Loucy (cell line): ENCODE data around the gene AAK1.
A peak's percentile ranks its signal among the peaks of the same experiment; 100 is the strongest.

ENCODE experiments used
- H2AFZ ChIP-seq: fragments of 200-600 bp; sonication (generic); 2 replicates; pipeline ENCODE4 v1.6.0; 2016; ENCODE audit warnings: antibody characterized with exemption, mild to moderate bottlenecking, low read length, moderate library complexity
- H3F3A ChIP-seq: fragments of 200-600 bp; 2 replicates; pipeline ENCODE4 v1.6.0; 2016; ENCODE audit warnings: antibody characterized with exemption, low read depth, mild to moderate bottlenecking
- H3K27me3 ChIP-seq: fragments of 200-600 bp; sonication (generic); 2 replicates; pipeline ENCODE4 v1.6.1; 2014; ENCODE audit warnings: low read length, mild to moderate bottlenecking; ENCODE audit not compliant: insufficient read depth, poor library complexity, severe bottlenecking
- H3K36me3 ChIP-seq: fragments of 200-600 bp; sonication (generic); 2 replicates; pipeline ENCODE4 v1.6.1; 2016; ENCODE audit warnings: low read length; ENCODE audit not compliant: insufficient read depth
- H3K4me1 ChIP-seq: fragments of 200-600 bp; sonication (generic); 2 replicates; pipeline ENCODE4 v1.5.1; 2014; ENCODE audit warnings: low read length, mild to moderate bottlenecking; ENCODE audit not compliant: insufficient read depth, poor library complexity, severe bottlenecking
- H3K4me2 ChIP-seq: fragments of 200-600 bp; sonication (generic); 2 replicates; pipeline ENCODE4 v1.6.0; 2014; ENCODE audit warnings: antibody characterized with exemption, low read length, low read depth, mild to moderate bottlenecking; ENCODE audit not compliant: poor library complexity, severe bottlenecking
- H3K4me3 ChIP-seq: fragments of 200-600 bp; sonication (generic); 2 replicates; pipeline ENCODE4 v1.5.1; 2014; ENCODE audit warnings: low read length, mild to moderate bottlenecking, mixed read lengths; ENCODE audit not compliant: poor library complexity, severe bottlenecking
- H3K79me2 ChIP-seq: fragments of 200-600 bp; sonication (generic); 2 replicates; pipeline ENCODE4 v1.6.1; 2014; ENCODE audit warnings: low read length; ENCODE audit not compliant: insufficient read depth
- H3K9ac ChIP-seq: fragments of 200-600 bp; sonication (generic); 2 replicates; pipeline ENCODE4 v1.6.0; 2014; ENCODE audit warnings: mild to moderate bottlenecking, low read depth, low read length, moderate library complexity; ENCODE audit not compliant: poor library complexity, severe bottlenecking
- H3K9me2 ChIP-seq: fragments of 200-600 bp; sonication (generic); replicated peaks from 2 replicates; pipeline ENCODE4 v1.6.1; 2016; ENCODE audit warnings: low read depth, low read length, mixed read lengths
- H3K9me3 ChIP-seq: fragments of 200-600 bp; sonication (generic); 2 replicates; pipeline ENCODE4 v1.6.1; 2014; ENCODE audit warnings: mild to moderate bottlenecking, antibody characterized with exemption, low read length, low read depth; ENCODE audit not compliant: insufficient read depth
- H4K20me1 ChIP-seq: fragments of 200-600 bp; sonication (generic); 2 replicates; pipeline ENCODE4 v1.6.0; 2014; ENCODE audit warnings: antibody characterized with exemption, low read length, mild to moderate bottlenecking; ENCODE audit not compliant: insufficient read depth, poor library complexity, severe bottlenecking
- EZH2phosphoT487 ChIP-seq: fragments of 200-600 bp; IDR thresholded peaks from 2 replicates; pipeline ENCODE4 v1.6.1; 2018; ENCODE audit warnings: antibody characterized with exemption, mild to moderate bottlenecking, moderate library complexity, borderline replicate concordance
- TF ChIP-seq, protein P1 (sequence below): fragments of 200-600 bp; sonication (generic); conservative IDR thresholded peaks from 2 replicates; pipeline ENCODE4 v1.5.1; 2014; ENCODE audit warnings: mild to moderate bottlenecking, antibody characterized with exemption, low read length

Gene AAK1

DNA sequence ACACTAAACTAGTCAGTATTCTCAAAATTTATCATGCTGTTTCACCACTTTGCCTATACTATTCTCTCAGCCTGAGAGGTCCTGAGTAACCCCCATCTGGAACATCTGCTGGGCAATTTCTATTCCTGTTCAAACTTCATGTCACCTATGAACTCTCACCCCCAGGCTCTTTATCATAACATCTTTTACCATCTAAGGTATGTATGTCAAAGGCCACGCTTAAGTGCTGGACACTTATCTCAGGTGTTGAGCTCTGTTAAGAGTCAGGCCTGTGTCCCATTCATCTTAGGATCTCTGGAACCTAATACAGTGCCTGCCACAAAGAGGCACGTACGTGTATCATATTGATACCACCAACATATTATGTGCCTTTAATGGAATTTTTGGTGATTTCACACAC is 4.9 kb downstream of the AAK1 start:
- H3K4me2 ChIP-seq: peak overlapping the region; percentile 87
- H3K4me1 ChIP-seq: peaks cover 69% of the 10 kb centered on the region
- no peak for TF ChIP-seq EZH2phosphoT487
- TF ChIP-seq, protein P1, sequence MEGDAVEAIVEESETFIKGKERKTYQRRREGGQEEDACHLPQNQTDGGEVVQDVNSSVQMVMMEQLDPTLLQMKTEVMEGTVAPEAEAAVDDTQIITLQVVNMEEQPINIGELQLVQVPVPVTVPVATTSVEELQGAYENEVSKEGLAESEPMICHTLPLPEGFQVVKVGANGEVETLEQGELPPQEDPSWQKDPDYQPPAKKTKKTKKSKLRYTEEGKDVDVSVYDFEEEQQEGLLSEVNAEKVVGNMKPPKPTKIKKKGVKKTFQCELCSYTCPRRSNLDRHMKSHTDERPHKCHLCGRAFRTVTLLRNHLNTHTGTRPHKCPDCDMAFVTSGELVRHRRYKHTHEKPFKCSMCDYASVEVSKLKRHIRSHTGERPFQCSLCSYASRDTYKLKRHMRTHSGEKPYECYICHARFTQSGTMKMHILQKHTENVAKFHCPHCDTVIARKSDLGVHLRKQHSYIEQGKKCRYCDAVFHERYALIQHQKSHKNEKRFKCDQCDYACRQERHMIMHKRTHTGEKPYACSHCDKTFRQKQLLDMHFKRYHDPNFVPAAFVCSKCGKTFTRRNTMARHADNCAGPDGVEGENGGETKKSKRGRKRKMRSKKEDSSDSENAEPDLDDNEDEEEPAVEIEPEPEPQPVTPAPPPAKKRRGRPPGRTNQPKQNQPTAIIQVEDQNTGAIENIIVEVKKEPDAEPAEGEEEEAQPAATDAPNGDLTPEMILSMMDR: no peak
- no peaks in the 10 kb centered on the region; the same call in 1 of the 2 replicates for H3F3A ChIP-seq
- H3K27me3 ChIP-seq: no peaks in the 10 kb centered on the region
- H3K79me2 ChIP-seq: peaks cover 98% of the 10 kb centered on the region
- no peaks in the 10 kb centered on the region for H3K9me3 ChIP-seq
- H3K4me3 ChIP-seq: peak overlapping the region; percentile 81
- H3K9ac ChIP-seq: peak overlapping the region; percentile 94
- H2AFZ ChIP-seq: no peak overlapping the region
- H4K20me1 ChIP-seq: peaks cover 81% of the 10 kb centered on the region
- H3K36me3 ChIP-seq: no peaks in the 10 kb centered on the region
- H3K9me2 ChIP-seq: no peaks in the 10 kb centered on the region

GRCh38 chr2:69637923-69638322 is 5.6 kb downstream of the AAK1 start:
- Histone ChIP-seq H3K36me3 (no peaks in the 10 kb centered on the region), H3K79me2 (peaks cover 99% of the 10 kb centered on the region), H3K9me2 (no peaks in the 10 kb centered on the region), H3K4me2 (peak overlapping the region; percentile 87), H3F3A (no peaks in the 10 kb centered on the region), H4K20me1 (peaks cover 81% of the 10 kb centered on the region), H3K9me3 (no peaks in the 10 kb centered on the region), H3K27me3 (no peaks in the 10 kb centered on the region), H3K4me1 (peaks cover 69% of the 10 kb centered on the region), H2AFZ (no peak overlapping the region), H3K4me3 (peak overlapping the region; percentile 81), H3K9ac (peak overlapping the region; percentile 94)
- no peak for TF ChIP-seq EZH2phosphoT487
- TF ChIP-seq, protein P1: no peak

DNA sequence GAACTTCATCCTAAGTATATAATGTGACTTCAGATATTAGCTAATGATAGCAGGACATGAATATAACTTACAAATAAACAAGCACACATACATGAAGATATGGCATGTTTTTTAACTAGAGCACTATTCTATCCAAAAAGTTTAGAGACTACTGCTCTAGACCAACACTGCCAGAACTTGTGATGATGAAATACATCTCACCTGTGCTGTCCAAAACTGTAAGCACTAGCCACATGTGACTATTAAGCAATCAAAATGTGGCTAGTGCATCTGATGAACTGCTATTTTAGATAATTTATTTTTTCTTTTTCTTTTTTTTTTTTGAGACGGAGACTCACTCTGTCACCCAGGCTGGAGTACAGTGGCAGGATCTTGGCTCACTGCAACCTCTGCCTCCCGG is 7.1 kb downstream of the AAK1 start:
- no peaks in the 10 kb centered on the region for H3K9me2 ChIP-seq
- no peaks in the 10 kb centered on the region for H3F3A ChIP-seq
- H3K9me3 ChIP-seq: no peaks in the 10 kb centered on the region
- H3K27me3 ChIP-seq: no peaks in the 10 kb centered on the region
- H3K4me2 ChIP-seq: peak overlapping the region; percentile 87
- peaks cover 96% of the 10 kb centered on the region for H3K79me2 ChIP-seq
- no peak overlapping the region for H3K9ac ChIP-seq
- no peak for TF ChIP-seq EZH2phosphoT487
- TF ChIP-seq, protein P1: no peak
- no peak overlapping the region for H2AFZ ChIP-seq
- H4K20me1 ChIP-seq: peaks cover 66% of the 10 kb centered on the region
- no peaks in the 10 kb centered on the region for H3K36me3 ChIP-seq
- H3K4me1 ChIP-seq: peaks cover 64% of the 10 kb centered on the region
- peak overlapping the region; percentile 41 for H3K4me3 ChIP-seq
